Endothelial cell of umbilical vein (primary cell): ENCODE measurements around the gene NCKAP5. TPM values are rescaled to one million over a fixed set of nuclear protein-coding genes. Genes with fewer than 3 reads are reported as not detected.

Experiments used
- BruUV-seq: library from RNA; stranded (reverse); fragments of 400-500 nt; replicated peaks from 2 replicates; lab custom pipeline; 2021; lab: Mats Ljungman, UMichigan
- CTCF ChIA-PET: fragments of 300-600, 350-600 bp; sonication (Branson Sonifier 250); formaldehyde crosslinking; loops from one replicate; lab custom pipeline; 2021; ENCODE audit warnings: antibody characterized with exemption, inconsistent platforms; lab: Charles Lee
- POLR2A ChIA-PET: fragments of 300-600, 350-600 bp; sonication (Branson Sonifier 250); formaldehyde crosslinking; loops from one replicate; lab custom pipeline; 2021; ENCODE audit warnings: antibody characterized with exemption, inconsistent platforms; lab: Charles Lee
- DNase-seq: peaks from one replicate; pipeline ENCODE4 v3.0.0-alpha.2; 2011; ENCODE audit warnings: low read depth, low spot score
- FAIRE-seq: peaks from 2 replicates; lab custom pipeline; 2011; peaks lifted over from hg19 to GRCh38; lab: Jason Lieb, UNC
- H2AFZ ChIP-seq: 2 replicates; pipeline ENCODE4 v1.6.0; 2012; ENCODE audit warnings: low read depth, low read length, control low read depth, inconsistent platforms
- H3K27ac ChIP-seq: 2 replicates; pipeline ENCODE4 v1.5.1; 2011; ENCODE audit warnings: low read depth, mild to moderate bottlenecking, control low read depth, low read length, moderate library complexity; ENCODE audit not compliant: insufficient read depth
- H3K27me3 ChIP-seq, 2 experiments: 2 replicates each; pipeline versions ENCODE4 v1.6.0 to v1.6.1; 2011; ENCODE audit warnings: low read length in 2 of 2, mixed read lengths in 1 of 2; ENCODE audit not compliant: control insufficient read depth in 2 of 2, insufficient read depth in 2 of 2
- H3K36me3 ChIP-seq, 2 experiments: 2 replicates in 1 of 2; 3 replicates in 1 of 2; pipeline ENCODE4 v1.5.1; 2011; ENCODE audit warnings: low read length in 2 of 2, mild to moderate bottlenecking in 1 of 2, moderate library complexity in 1 of 2; ENCODE audit not compliant: control insufficient read depth in 2 of 2, insufficient read depth in 2 of 2; ENCODE audit errors: extremely low read depth in 1 of 2
- H3K4me1 ChIP-seq: 3 replicates; pipeline ENCODE4 v1.5.1; 2011; ENCODE audit warnings: mild to moderate bottlenecking, low read length; ENCODE audit not compliant: control insufficient read depth, insufficient read depth; ENCODE audit errors: extremely low read depth
- H3K4me2 ChIP-seq: 2 replicates; pipeline ENCODE4 v1.6.1; 2011; ENCODE audit warnings: low read length, control low read depth, mixed read lengths; ENCODE audit not compliant: insufficient read depth
- H3K4me3 ChIP-seq, 3 experiments: fragments of 200-600 bp in 1 of 3; sonication (generic), shearing (Covaris generic) in 1 of 3; replicated peaks in 1 of 3; 2 replicates each; pipeline ENCODE4 v1.5.1; 2011 to 2016; ENCODE audit warnings: control low read depth in 3 of 3, low read length in 3 of 3, mild to moderate bottlenecking in 2 of 3, inconsistent platforms in 1 of 3, low read depth in 1 of 3, moderate library complexity in 1 of 3; ENCODE audit not compliant: insufficient read depth in 1 of 3
- H3K79me2 ChIP-seq: 2 replicates; pipeline ENCODE4 v1.6.0; 2012; ENCODE audit warnings: low read length, inconsistent platforms; ENCODE audit not compliant: control insufficient read depth, insufficient read depth
- H3K9ac ChIP-seq: replicated peaks from 2 replicates; pipeline ENCODE3; 2011; ENCODE audit warnings: low read length, control low read depth; ENCODE audit not compliant: insufficient read depth; ENCODE audit errors: extremely low read depth
- H3K9me1 ChIP-seq: replicated peaks from 3 replicates; pipeline ENCODE4 v1.6.0; 2011; ENCODE audit warnings: mild to moderate bottlenecking, low read length; ENCODE audit not compliant: control insufficient read depth, insufficient read depth; ENCODE audit errors: extremely low read depth
- H3K9me3 ChIP-seq: replicated peaks from 2 replicates; pipeline ENCODE4 v1.5.1; 2012; ENCODE audit warnings: low read length, inconsistent platforms; ENCODE audit not compliant: control insufficient read depth, insufficient read depth
- H4K20me1 ChIP-seq: replicated peaks from 2 replicates; pipeline ENCODE3; 2011; ENCODE audit warnings: mild to moderate bottlenecking, low read length; ENCODE audit not compliant: control insufficient read depth, insufficient read depth; ENCODE audit errors: extremely low read depth
- EZH2 ChIP-seq: IDR thresholded peaks from 2 replicates; pipeline ENCODE4 v1.6.1; 2012; ENCODE audit warnings: borderline replicate concordance, low read depth, mild to moderate bottlenecking, moderate library complexity, low read length, inconsistent platforms; ENCODE audit not compliant: severe bottlenecking
- FOS ChIP-seq: IDR thresholded peaks from 2 replicates; pipeline ENCODE4 v1.6.1; 2011; ENCODE audit warnings: mild to moderate bottlenecking, low read length, moderate library complexity, borderline replicate concordance; ENCODE audit not compliant: insufficient read depth
- MYC ChIP-seq: IDR thresholded peaks from one replicate; pipeline ENCODE4 v1.6.1; 2011; ENCODE audit warnings: mild to moderate bottlenecking, low read depth, low read length
- POLR2A ChIP-seq: IDR thresholded peaks from 2 replicates; pipeline ENCODE4 v1.6.1; 2012; ENCODE audit warnings: low read depth, mild to moderate bottlenecking, control low read depth, low read length
- POLR2AphosphoS5 ChIP-seq: IDR thresholded peaks from 2 replicates; pipeline ENCODE4 v1.6.1; 2012; ENCODE audit warnings: low read depth, mild to moderate bottlenecking, control low read depth, low read length, moderate library complexity; ENCODE audit not compliant: insufficient read depth
- dilution Hi-C: fragments of 300-500 bp; cut with MboI; formaldehyde crosslinking; loops from one replicate; pipeline ENCODE4 v1.15.0; 2019; ENCODE audit warnings: low sequenced_read_pairs; ENCODE audit not compliant: extremely low pct_ligation_motif_present
- intact Hi-C: fragments of 100-400 bp; cut with micrococcal nuclease; formaldehyde crosslinking; loops from one replicate; pipeline ENCODE4 v1.10.0; 2022
- polyA plus RNA-seq, 4 experiments: library from polyadenylated mRNA; depleted of rRNA in 3 of 4; stranded (reverse) in 3 of 4; unstranded in 1 of 4; fragments of >200 nt; gene quantifications; 2 replicates each; pipeline versions ENCODE4 v1.2.1 to v1.2.3, GENCODE V29; 2011 to 2012; ENCODE audit warnings: missing spikeins in 1 of 4
- total RNA-seq: library from RNA; stranded (reverse); gene quantifications from 2 replicates; pipeline ENCODE4 v1.2.3, GENCODE V29; 2021

The NCKAP5 gene
- total and polyA plus RNA-seq, 2 donors (not counting 3 experiments of a cell fraction or from before 2014, with no cell fraction given) = 0.47 to 3.3 TPM

- H3K4me2 ChIP-seq = no peak overlapping the region
- TF ChIP-seq EZH2 (no peak), FOS (no peak)
- CTCF ChIA-PET = no interaction called here
Observed at GRCh38 chr2:133140620-133141019, 427.6 kb downstream of the NCKAP5 start.

GRCh38 chr2:133139847-133140533, 428.3 kb downstream of the NCKAP5 start:
- dilution Hi-C loops (no loop called here), intact Hi-C loops (no loop called here)
- no peak overlapping the region for H3K4me3 ChIP-seq
- H3K9ac ChIP-seq = no peak overlapping the region
- no peaks in the 10 kb centered on the region for H3K9me3 ChIP-seq
- no peak for FAIRE-seq
- no peaks in the 10 kb centered on the region for H3K36me3 ChIP-seq
- no peaks in the 10 kb centered on the region for H3K79me2 ChIP-seq
- H3K27me3 ChIP-seq = no peaks in the 10 kb centered on the region
- no peak for DNase-seq
- no peak overlapping the region for H2AFZ ChIP-seq
- no peaks in the 10 kb centered on the region for H3K9me1 ChIP-seq
- TF ChIP-seq POLR2AphosphoS5 (no peak), MYC (no peak), POLR2A (no peak), EZH2 (no peak)
- no peak overlapping the region for H3K4me2 ChIP-seq
- ChIA-PET POLR2A (no interaction called here), CTCF (no interaction called here)
- no peak overlapping the region for H3K27ac ChIP-seq
- BruUV-seq = no TSS peak
- no peaks in the 10 kb centered on the region for H3K4me1 ChIP-seq
- no peaks in the 10 kb centered on the region for H4K20me1 ChIP-seq

More at GRCh38 chr2:133140620-133141019, 427.6 kb downstream of the NCKAP5 start:
- BruUV-seq = no TSS peak
- H3K36me3 ChIP-seq = no peaks in the 10 kb centered on the region
- DNase-seq (no peak), FAIRE-seq (no peak)
- no peaks in the 10 kb centered on the region for H3K4me1 ChIP-seq
- no peaks in the 10 kb centered on the region for H3K9me1 ChIP-seq
- H3K27ac ChIP-seq = no peak overlapping the region
- H3K9ac ChIP-seq = no peak overlapping the region
- H4K20me1 ChIP-seq = no peaks in the 10 kb centered on the region
- H3K9me3 ChIP-seq = no peaks in the 10 kb centered on the region
- POLR2A ChIA-PET = no interaction called here
- H3K79me2 ChIP-seq = no peaks in the 10 kb centered on the region
- H3K4me3 ChIP-seq = no peak overlapping the region
- dilution Hi-C loops = no loop called here
- no peaks in the 10 kb centered on the region for H3K27me3 ChIP-seq
- H2AFZ ChIP-seq = no peak overlapping the region
- intact Hi-C loops = no loop called here
